K562 treated with DMSO at 1 percent for 48 hours (cell line): ENCODE measurements around the gene RPL19. TPM values are rescaled to one million over a fixed set of nuclear protein-coding genes. Genes with fewer than 3 reads are reported as not detected.

ENCODE experiments used
- total RNA-seq: library from RNA; unstranded; fragments of 300-600 nt; gene quantifications from 2 replicates; pipeline ENCODE4 v1.2.3, GENCODE V29; 2022; ENCODE audit warnings: low replicate concordance; ENCODE audit errors: extremely low read depth

The RPL19 gene
- 2,946 and 5,168 TPM in 2 replicates for total RNA-seq

DNA sequence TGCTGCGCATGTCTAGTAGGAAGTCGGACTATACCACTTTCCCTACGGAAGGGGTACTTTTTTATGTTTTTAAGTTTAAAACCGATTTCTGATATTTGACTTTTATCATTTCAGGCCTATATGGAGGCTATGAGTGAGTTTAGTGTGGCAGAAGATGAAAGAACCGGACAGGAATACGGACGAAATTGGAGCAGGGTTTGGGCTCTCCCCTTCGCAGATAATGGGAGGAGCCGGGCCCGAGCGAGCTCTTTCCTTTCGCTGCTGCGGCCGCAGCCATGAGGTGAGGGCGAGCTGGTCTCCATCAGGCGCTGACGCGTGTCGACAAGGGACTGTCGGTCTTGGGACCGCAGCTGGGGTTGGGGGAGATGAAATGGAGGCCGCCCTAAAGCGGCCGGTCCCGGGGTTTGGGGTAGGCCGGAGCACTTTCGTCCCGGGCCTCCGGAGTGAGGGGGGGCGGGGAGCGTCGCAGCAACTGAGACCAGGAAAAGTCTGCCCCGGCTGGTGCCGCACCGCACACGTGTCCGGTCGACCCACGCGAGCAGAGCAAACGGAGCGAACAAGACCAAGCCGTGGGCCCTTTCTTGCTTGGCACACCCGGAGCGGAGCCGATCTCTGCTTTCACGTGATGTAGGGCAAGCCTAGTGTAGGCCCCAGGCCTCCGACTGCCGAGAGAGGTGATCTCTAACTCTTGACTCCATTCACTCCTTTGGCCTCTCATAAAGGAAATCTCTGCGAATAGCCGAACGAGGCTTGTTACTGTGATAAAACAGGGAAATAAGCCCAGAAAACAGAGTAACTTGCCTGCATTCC, at the start of gene RPL19:
Gene RPL19 (plus strand): TSS at position 214 of the 810 bp plus-strand sequence. CDS start 62 bp downstream, at position 276.

GRCh38 chr17:39151150-39151942, 48.7 kb upstream of the RPL19 start, which contains the start of gene PLXDC1:
Gene PLXDC1 (minus strand): TSS chr17:39151637. CDS start chr17:39151437, 200 bp downstream.

DNA sequence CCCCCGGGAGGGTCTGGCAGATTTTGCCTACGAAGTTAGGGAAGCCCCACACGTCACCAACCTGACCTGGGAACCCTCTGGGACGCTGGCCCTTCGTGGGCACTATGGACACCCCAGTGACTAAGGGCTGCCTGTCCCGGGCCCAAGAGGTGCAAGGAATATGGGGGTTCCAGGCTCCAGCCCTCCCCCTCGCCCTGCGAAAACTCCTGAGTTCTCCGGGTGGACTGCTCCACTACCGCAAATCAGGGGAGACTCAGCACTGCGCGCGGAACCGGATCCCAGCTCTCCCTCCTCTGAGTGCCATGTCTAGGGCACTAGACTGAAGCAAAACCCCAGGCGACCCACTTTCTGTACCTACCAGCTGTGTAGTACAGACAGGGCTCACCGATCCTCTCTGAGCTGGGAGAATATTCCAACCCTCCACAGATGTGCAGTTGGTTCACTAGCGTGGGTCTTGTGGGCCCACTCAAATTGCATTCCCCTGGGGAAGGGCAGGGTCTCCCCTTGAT, 34.2 kb upstream of the RPL19 start, which contains the start of gene ARL5C:
Gene ARL5C (minus strand): TSS at position 321 of the 509 bp plus-strand sequence. CDS start 401 bp downstream, outside the sequence.

GRCh38 chr17:39197380-39198185, 2.5 kb upstream of the RPL19 start, which contains the start of gene CACNB1:
Gene CACNB1 (minus strand): TSS chr17:39197669. CDS start chr17:39197495, 174 bp downstream.

GRCh38 chr17:39225308-39225958, 25.4 kb downstream of the RPL19 start, which contains the start of gene STAC2:
Gene STAC2 (minus strand): TSS chr17:39225945. CDS start chr17:39225502, 443 bp downstream.

Other genes starting within 250 kb of the RPL19 start
- gene FBXO47, start 232.9 kb upstream of the RPL19 start, total RNA-seq: not detected in 2 replicates
- not detected in 2 replicates for gene PLXDC1, start 48.6 kb upstream of the RPL19 start, total RNA-seq
- not detected in 2 replicates for gene ARL5C, start 34.1 kb upstream of the RPL19 start, total RNA-seq
- not detected in 2 replicates for gene CACNB1, start 2.6 kb upstream of the RPL19 start, total RNA-seq
- not detected in 2 replicates for gene STAC2, start 25.7 kb downstream of the RPL19 start, total RNA-seq
- gene FBXL20, start 201.3 kb downstream of the RPL19 start, total RNA-seq: not detected in 2 replicates